GM19025 (cell line): ENCODE measurements around the gene RASSF5.
"Not testable (repeated sequence)": the region's sequence is repeated elsewhere in the genome, so short reads cannot be mapped to it uniquely, and the experiment has no call there.

Source experiments
- ATAC-seq: cut with Tn5 transposase; IDR thresholded peaks from one replicate; pipeline ENCODE4 v1.9.1; 2021; ENCODE audit warnings: mild to moderate bottlenecking, low read depth, moderate library complexity; ENCODE audit not compliant: unreplicated experiment

Gene RASSF5

GRCh38 chr1:206476058-206476457 is 31.3 kb upstream of the RASSF5 start:
- ATAC-seq, result no peak

- ATAC-seq, result no peak
These were observed 30.7 kb upstream of the RASSF5 start for GRCh38 chr1:206476591-206476990.

- ATAC-seq, result no peak
These were observed 30.2 kb upstream of the RASSF5 start for GRCh38 chr1:206477110-206477509.

- ATAC-seq, result no peak
These were observed 29.6 kb upstream of the RASSF5 start for GRCh38 chr1:206477581-206478380.

GRCh38 chr1:206478746-206479145 is 28.6 kb upstream of the RASSF5 start:
- ATAC-seq, result no peak

- no peak for ATAC-seq
These were observed 27.9 kb upstream of the RASSF5 start for GRCh38 chr1:206479183-206480125.

GRCh38 chr1:206480211-206480610 is 27.1 kb upstream of the RASSF5 start:
- no peak for ATAC-seq

- ATAC-seq, result no peak
These were observed 24.7 kb upstream of the RASSF5 start for GRCh38 chr1:206482611-206483010.

- ATAC-seq, result not testable (repeated sequence)
These were observed 23.5 kb upstream of the RASSF5 start for GRCh38 chr1:206483864-206484263.

- ATAC-seq, result no peak
These were observed 22.4 kb upstream of the RASSF5 start for GRCh38 chr1:206484901-206485300.

- no peak for ATAC-seq
These were observed 20.1 kb upstream of the RASSF5 start for GRCh38 chr1:206486995-206487788.

- no peak for ATAC-seq
These were observed 19.4 kb upstream of the RASSF5 start for GRCh38 chr1:206487970-206488369.

GRCh38 chr1:206488466-206488865 is 18.9 kb upstream of the RASSF5 start:
- no peak for ATAC-seq

- peak; percentile 72 for ATAC-seq
These were observed 17.2 kb upstream of the RASSF5 start for GRCh38 chr1:206489980-206490770.

GRCh38 chr1:206490771-206491405 is 16.4 kb upstream of the RASSF5 start:
- ATAC-seq, result no peak

- no peak for ATAC-seq
These were observed 15.7 kb upstream of the RASSF5 start for GRCh38 chr1:206491616-206492015.

GRCh38 chr1:206492589-206492988 is 14.7 kb upstream of the RASSF5 start:
- no peak for ATAC-seq

GRCh38 chr1:206493279-206493678 is 14.1 kb upstream of the RASSF5 start:
- ATAC-seq, result no peak

- no peak for ATAC-seq
These were observed 12.3 kb upstream of the RASSF5 start for GRCh38 chr1:206495011-206495461.
